Peyer's patch (tissue), 4 donors: ENCODE measurements around the gene RUNDC3A. TPM values are rescaled to one million over a fixed set of nuclear protein-coding genes. Genes with fewer than 3 reads are reported as not detected.
"Not testable (repeated sequence)": the region's sequence is repeated elsewhere in the genome, so short reads cannot be mapped to it uniquely, and the experiment has no call there.

Experiments
- DNase-seq, 3 donors: peaks; one replicate each; pipeline ENCODE4 v3.0.0-alpha.2; 2017 to 2019
- H3K27ac ChIP-seq, 4 donors: fragments of 200-600 bp; sonication (generic); one replicate each; pipeline ENCODE4 v1.5.1; 2016 to 2019
- H3K27me3 ChIP-seq, 2 donors: fragments of 200-600 bp; sonication (generic); one replicate each; pipeline ENCODE4 v1.5.1; 2019
- H3K36me3 ChIP-seq, 3 donors: fragments of 200-600 bp; sonication (generic); one replicate each; pipeline ENCODE4 v1.5.1; 2016 to 2019
- H3K4me1 ChIP-seq, 4 donors: fragments of 200-600 bp; sonication (generic); one replicate each; pipeline ENCODE4 v1.5.1; 2016 to 2019
- H3K4me3 ChIP-seq, 4 donors: fragments of 200-600 bp; sonication (generic); 1 replicate in 3 of 4; 2 replicates in 1 of 4; pipeline ENCODE4 v1.5.1; 2016 to 2019; ENCODE audit warnings: mild to moderate bottlenecking in 1 of 4
- H3K9me3 ChIP-seq, 4 donors: fragments of 200-600 bp; sonication (generic); one replicate each; pipeline ENCODE4 v1.5.1; 2016 to 2019; ENCODE audit warnings: mild to moderate bottlenecking in 1 of 4
- CTCF ChIP-seq, 6 experiments: fragments of 450-650 bp in 4 of 6; fragments of 200-600 bp in 2 of 6; sonication (generic) in 1 of 6; IDR thresholded peaks; one replicate each; pipeline ENCODE4 v1.5.1; 2017 to 2019; ENCODE audit warnings: antibody characterized with exemption in 6 of 6, mild to moderate bottlenecking in 3 of 6, moderate library complexity in 1 of 6
- POLR2A ChIP-seq, 2 donors: fragments of 450-650 bp; IDR thresholded peaks; one replicate each; pipeline ENCODE4 v1.5.1; 2017; ENCODE audit warnings: antibody characterized with exemption in 2 of 2, mild to moderate bottlenecking in 2 of 2, moderate library complexity in 2 of 2
- total RNA-seq, 4 donors: library from RNA; depleted of rRNA; stranded (reverse); fragments of >200 nt; gene quantifications; one replicate each; pipeline ENCODE4 v1.1.0, GENCODE V29; 2016

Gene RUNDC3A
- total RNA-seq, 4 donors from 2014 or later = 0.88 to 14.9 (median 3.8) TPM

DNA sequence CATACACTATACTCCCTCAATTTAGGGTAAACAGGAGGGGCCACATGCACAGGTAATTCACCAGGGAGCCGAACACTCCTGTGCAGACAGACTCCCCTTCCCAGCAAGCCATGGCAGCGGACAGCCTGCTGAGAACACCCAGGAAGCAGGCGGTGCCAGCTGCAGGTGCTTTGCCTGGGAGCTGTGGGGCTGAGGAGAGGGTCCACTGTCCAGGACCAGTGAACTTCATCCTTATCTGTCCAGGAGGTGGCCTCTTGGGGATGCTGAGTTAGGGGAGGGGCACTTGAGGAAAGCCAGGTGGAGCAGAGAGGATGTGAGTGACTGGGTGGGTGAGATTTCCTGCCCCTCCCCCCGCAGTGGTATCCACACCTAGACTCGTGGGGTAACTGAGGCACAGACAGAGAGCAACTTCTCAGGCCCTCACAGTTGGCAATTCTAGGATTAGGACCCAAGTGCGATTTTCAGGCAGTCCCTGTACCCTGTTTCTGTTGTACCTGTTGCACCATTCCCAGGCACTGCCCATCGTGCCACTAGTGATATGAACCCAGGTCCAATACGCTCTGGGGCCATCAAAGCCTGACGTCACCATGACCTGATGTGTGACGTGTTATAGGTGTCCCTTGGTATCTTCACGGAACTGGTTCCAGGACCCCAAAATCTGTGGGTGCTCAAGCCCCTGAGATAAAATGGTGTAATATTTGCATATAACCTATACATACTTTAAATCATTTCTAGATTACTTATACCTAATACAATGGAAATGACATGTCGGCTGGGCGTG lies 37.9 kb downstream of the RUNDC3A start:
- DNase-seq = peak in 1 of 3 donors; percentile 46

GRCh38 chr17:44347206-44348055 lies 39.0 kb downstream of the RUNDC3A start:
- H3K9me3 ChIP-seq, DNase-seq, H3K27me3 ChIP-seq, H3K4me3 ChIP-seq: not testable (repeated sequence)
- Histone ChIP-seq H3K36me3 (peaks cover 0 to 37% (median 0%) of the 10 kb centered on the region in 3 donors), H3K4me1 (peaks cover 0 to 20% (median 11%) of the 10 kb centered on the region in 4 donors), H3K27ac (peak overlapping the region in 1 of 4 donors; percentile 87)

More for the DNA sequence above, 37.9 kb downstream of the RUNDC3A start:
- H3K36me3 ChIP-seq = peaks cover 0 to 26% (median 0%) of the 10 kb centered on the region in 3 donors
- H3K4me1 ChIP-seq = peaks cover 0 to 20% (median 11%) of the 10 kb centered on the region in 4 donors
- no peaks in the 10 kb centered on the region for H3K9me3 ChIP-seq
- TF ChIP-seq CTCF (IDR thresholded peaks at IDR 0.05) = no peak
- no peak for TF ChIP-seq POLR2A (IDR thresholded peaks at IDR 0.05)
- H3K4me3 ChIP-seq = peak overlapping the region; percentile 82 to 96 (median 85)
- H3K27me3 ChIP-seq = no peaks in the 10 kb centered on the region
- peak overlapping the region; percentile 81 to 87 (median 87) for H3K27ac ChIP-seq

- DNase-seq = peak in 2 of 3 donors; percentile 84 to 85
- no peaks in the 10 kb centered on the region for H3K27me3 ChIP-seq
- TF ChIP-seq POLR2A (IDR thresholded peaks at IDR 0.05) = no peak
- no peak for TF ChIP-seq CTCF (IDR thresholded peaks at IDR 0.05)
- H3K36me3 ChIP-seq = peaks cover 0 to 46% (median 0%) of the 10 kb centered on the region in 3 donors
- H3K9me3 ChIP-seq = no peaks in the 10 kb centered on the region
- peak overlapping the region in 1 of 4 donors; percentile 87 for H3K27ac ChIP-seq
- no peak overlapping the region for H3K4me3 ChIP-seq
- peaks cover 0 to 20% (median 12%) of the 10 kb centered on the region in 4 donors for H3K4me1 ChIP-seq
Observed at GRCh38 chr17:44348234-44348987, 40.0 kb downstream of the RUNDC3A start.

DNA sequence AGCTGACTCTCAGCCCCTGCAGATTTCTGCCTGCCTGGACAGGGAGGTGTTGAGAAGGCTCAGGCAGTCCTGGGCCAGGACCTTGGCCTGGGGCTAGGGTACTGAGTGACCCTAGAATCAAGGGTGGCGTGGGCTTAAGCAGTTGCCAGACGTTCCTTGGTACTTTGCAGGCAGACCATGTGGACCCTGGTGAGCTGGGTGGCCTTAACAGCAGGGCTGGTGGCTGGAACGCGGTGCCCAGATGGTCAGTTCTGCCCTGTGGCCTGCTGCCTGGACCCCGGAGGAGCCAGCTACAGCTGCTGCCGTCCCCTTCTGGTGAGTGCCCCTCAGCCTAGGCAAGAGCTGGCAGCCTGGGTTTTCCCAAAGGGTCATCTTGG lies 40.6 kb downstream of the RUNDC3A start:
- TF ChIP-seq CTCF (IDR thresholded peaks at IDR 0.05) (no peak), POLR2A (IDR thresholded peaks at IDR 0.05) (no peak)
- peak overlapping the region in 1 of 4 donors; percentile 87 for H3K27ac ChIP-seq
- peaks cover 0 to 46% (median 0%) of the 10 kb centered on the region in 3 donors for H3K36me3 ChIP-seq
- no peaks in the 10 kb centered on the region for H3K27me3 ChIP-seq
- no peak overlapping the region for H3K4me3 ChIP-seq
- DNase-seq = no peak
- no peaks in the 10 kb centered on the region for H3K9me3 ChIP-seq
- H3K4me1 ChIP-seq = peaks cover 0 to 20% (median 13%) of the 10 kb centered on the region in 4 donors

GRCh38 chr17:44349553-44350070 lies 41.2 kb downstream of the RUNDC3A start:
- H3K9me3 ChIP-seq = no peaks in the 10 kb centered on the region
- no peak overlapping the region for H3K4me3 ChIP-seq
- H3K27me3 ChIP-seq = no peaks in the 10 kb centered on the region
- peaks cover 0 to 16% (median 12%) of the 10 kb centered on the region in 4 donors for H3K4me1 ChIP-seq
- no peak for DNase-seq
- peaks cover 0 to 46% (median 0%) of the 10 kb centered on the region in 3 donors for H3K36me3 ChIP-seq
- H3K27ac ChIP-seq = peak overlapping the region in 1 of 4 donors; percentile 87
- TF ChIP-seq POLR2A (IDR thresholded peaks at IDR 0.05) (no peak), CTCF (IDR thresholded peaks at IDR 0.05) (no peak)
